Activated gamma-delta T cell (primary cell): Measurements from ENCODE around the gene PIGV.
"Not testable (repeated sequence)": the region's sequence is repeated elsewhere in the genome, so short reads cannot be mapped to it uniquely, and the experiment has no call there.

ENCODE experiments used
- DNase-seq: peaks from one replicate; lab custom pipeline; 2025; lab: John Stamatoyannopoulos, UW

Gene PIGV

DNA sequence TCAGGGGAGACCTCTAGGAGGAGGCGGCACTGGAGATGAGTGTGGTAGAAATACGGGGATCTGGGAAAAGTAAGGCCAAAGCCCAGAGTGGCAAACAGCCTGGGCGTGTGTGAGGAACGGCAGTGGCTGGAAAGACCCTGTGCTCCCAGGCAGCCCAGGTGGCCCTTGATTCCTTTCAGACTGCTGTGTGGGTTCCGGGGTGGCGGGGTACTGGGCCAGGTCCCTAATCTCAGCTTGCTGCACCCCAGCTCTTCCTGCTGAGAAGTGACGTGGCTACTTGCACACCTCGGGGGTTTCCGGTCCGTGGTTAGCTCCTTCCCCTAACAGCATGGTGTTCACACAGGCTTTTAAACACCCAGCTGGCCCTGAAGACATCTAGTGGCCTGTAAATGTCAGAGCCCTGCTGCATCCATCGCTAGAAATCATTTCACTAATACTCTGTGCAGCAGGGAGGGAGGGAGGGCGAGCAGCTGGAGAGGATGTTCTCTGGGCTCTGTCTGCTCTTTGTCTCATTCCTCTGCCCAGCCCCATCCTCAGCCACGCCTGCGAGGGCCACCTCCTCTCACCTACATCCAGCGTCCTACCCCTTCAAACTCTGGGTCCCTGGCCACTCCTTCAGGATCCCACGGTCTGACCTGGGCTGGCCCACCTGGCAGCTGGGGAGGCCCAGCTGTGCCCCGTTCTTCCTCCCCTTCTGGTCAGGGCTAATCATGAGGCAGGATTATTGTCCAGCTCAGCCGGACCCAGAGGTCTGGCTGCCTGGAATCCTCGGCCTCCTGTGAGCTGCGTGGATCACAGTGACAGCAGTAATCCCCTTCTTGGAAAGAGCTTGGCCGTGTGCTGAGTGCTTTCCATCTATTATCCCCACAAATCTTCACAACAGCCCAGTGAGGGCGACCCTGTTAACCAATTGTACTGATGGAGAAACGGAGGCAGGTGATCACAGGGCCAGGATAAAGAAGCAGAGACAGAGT is 46.0 kb downstream of the PIGV start:
- DNase-seq = peak; percentile 49

GRCh38 chr1:26837665-26838064 is 49.9 kb downstream of the PIGV start:
- DNase-seq = not testable (repeated sequence)

- DNase-seq = peak; percentile 21
Observed at GRCh38 chr1:26838474-26839338, 51.0 kb downstream of the PIGV start.

DNA sequence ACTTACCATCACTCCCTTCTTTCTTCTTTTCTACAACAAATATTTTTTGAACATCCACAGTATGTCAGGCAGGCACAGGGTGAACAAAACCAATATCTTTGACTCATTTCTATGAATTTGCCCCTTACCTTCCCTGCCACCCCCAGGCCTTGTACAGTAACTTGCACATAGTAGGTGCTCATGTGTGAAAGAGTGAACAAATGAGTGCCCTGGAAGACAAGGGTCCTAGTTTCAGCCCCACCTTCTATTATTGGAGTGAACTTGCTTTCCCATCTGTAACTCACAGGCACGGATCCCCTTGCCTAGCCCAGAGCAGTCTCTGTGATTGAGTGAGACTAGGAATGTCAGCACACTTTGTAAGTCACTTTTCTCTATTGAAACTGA is 51.6 kb downstream of the PIGV start:
- no peak for DNase-seq

GRCh38 chr1:26839779-26840178 is 52.0 kb downstream of the PIGV start:
- no peak for DNase-seq

- DNase-seq = no peak
Observed at GRCh38 chr1:26844424-26845196, 56.9 kb downstream of the PIGV start.

GRCh38 chr1:26847826-26848225 is 60.1 kb downstream of the PIGV start:
- DNase-seq = not testable (repeated sequence)
